DND-41 (cell line): ENCODE measurements around the gene METTL9.

Experiments used
- ATAC-seq: fragments of 200-7000 bp; cut with Tn5 transposase; 3 replicates; pipeline ENCODE4 v1.9.1; 2021; ENCODE audit warnings: low read depth; ENCODE audit not compliant: insufficient read depth
- DNase-seq: peaks from one replicate; pipeline ENCODE4 v3.0.0-alpha.2; 2020
- H2AFZ ChIP-seq: 2 replicates; pipeline ENCODE4 v1.6.0; 2012; ENCODE audit warnings: low read depth, low read length
- H3K27ac ChIP-seq: 2 replicates; pipeline ENCODE4 v1.5.1; 2012; ENCODE audit warnings: low read length, inconsistent platforms
- H3K27me3 ChIP-seq: fragments of 200-600 bp; sonication (generic); 2 replicates; pipeline ENCODE4 v1.6.0; 2012; ENCODE audit warnings: low read length, mild to moderate bottlenecking, inconsistent platforms; ENCODE audit not compliant: insufficient read depth, poor library complexity
- H3K36me3 ChIP-seq: 2 replicates; pipeline ENCODE4 v1.5.1; 2012; ENCODE audit warnings: low read length, inconsistent platforms; ENCODE audit not compliant: insufficient read depth
- H3K4me1 ChIP-seq: 2 replicates; pipeline ENCODE4 v1.5.1; 2012; ENCODE audit warnings: mild to moderate bottlenecking, low read length; ENCODE audit not compliant: insufficient read depth
- H3K4me2 ChIP-seq: 2 replicates; pipeline ENCODE4 v1.6.0; 2012; ENCODE audit warnings: mild to moderate bottlenecking, moderate library complexity, low read length, inconsistent platforms; ENCODE audit not compliant: insufficient read depth
- H3K4me3 ChIP-seq, 2 experiments: fragments of 200-600 bp in 1 of 2; shearing (Covaris generic) in 1 of 2; 2 replicates each; pipeline ENCODE4 v1.5.1; 2012 to 2016; ENCODE audit warnings: inconsistent platforms in 2 of 2, low read length in 2 of 2, mild to moderate bottlenecking in 2 of 2, low read depth in 1 of 2, moderate library complexity in 1 of 2
- H3K79me2 ChIP-seq: 2 replicates; pipeline ENCODE4 v1.6.0; 2012; ENCODE audit warnings: low read length, inconsistent platforms; ENCODE audit not compliant: insufficient read depth
- H3K9ac ChIP-seq: 2 replicates; pipeline ENCODE4 v1.6.0; 2012; ENCODE audit warnings: low read depth, mild to moderate bottlenecking, inconsistent platforms, low read length, moderate library complexity
- H3K9me3 ChIP-seq: 2 replicates; pipeline ENCODE4 v1.5.1; 2012; ENCODE audit warnings: low read length, moderate library complexity, mild to moderate bottlenecking, inconsistent platforms; ENCODE audit not compliant: insufficient read depth, severe bottlenecking
- H4K20me1 ChIP-seq: 2 replicates; pipeline ENCODE4 v1.6.0; 2012; ENCODE audit warnings: low read length; ENCODE audit not compliant: insufficient read depth
- CTCF ChIP-seq: IDR thresholded peaks from 2 replicates; pipeline ENCODE4 v1.5.1; 2012; ENCODE audit warnings: borderline replicate concordance, low read length, moderate library complexity, mild to moderate bottlenecking; ENCODE audit not compliant: poor library complexity, severe bottlenecking; ENCODE audit errors: extremely low read depth
- EZH2 ChIP-seq: IDR thresholded peaks from 3 replicates; pipeline ENCODE4 v1.6.1; 2012; ENCODE audit warnings: borderline replicate concordance, low read depth, mild to moderate bottlenecking, moderate library complexity, low read length, inconsistent platforms; ENCODE audit not compliant: severe bottlenecking

The METTL9 gene

DNA sequence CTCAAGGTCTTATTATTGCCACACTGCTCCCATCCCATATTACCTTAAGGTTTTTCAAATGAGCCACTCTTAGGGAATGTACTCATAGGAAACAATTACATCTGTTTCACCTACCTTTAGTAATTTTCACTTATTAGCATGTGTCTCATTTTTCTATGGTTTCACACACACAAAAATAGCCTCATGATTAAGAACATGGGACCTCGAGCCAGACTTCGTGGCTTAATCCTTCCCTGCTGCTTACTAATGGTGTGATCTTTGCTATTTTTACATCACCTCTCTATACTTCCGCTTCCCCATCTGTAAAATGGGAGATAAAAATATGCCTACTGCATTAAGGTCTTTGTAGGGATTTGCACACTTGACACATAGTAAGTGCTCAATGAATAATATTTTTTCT is 102.9 kb downstream of the METTL9 start:
- Histone ChIP-seq H3K4me1 (no peaks in the 10 kb centered on the region), H3K36me3 (no peaks in the 10 kb centered on the region), H3K79me2 (no peaks in the 10 kb centered on the region), H3K4me3 (no peak overlapping the region), H3K27ac (no peak overlapping the region), H4K20me1 (no peaks in the 10 kb centered on the region), H2AFZ (no peak overlapping the region), H3K27me3 (peaks cover 4% of the 10 kb centered on the region), H3K4me2 (no peak overlapping the region), H3K9ac (no peak overlapping the region), H3K9me3 (no peaks in the 10 kb centered on the region)
- TF ChIP-seq EZH2 (no peak), CTCF (no peak)
- ATAC-seq: no peak
- no peak for DNase-seq

GRCh38 chr16:21703156-21703555 is 103.8 kb downstream of the METTL9 start:
- peaks cover 4% of the 10 kb centered on the region for H3K27me3 ChIP-seq
- no peaks in the 10 kb centered on the region for H3K79me2 ChIP-seq
- H3K4me1 ChIP-seq: peaks cover under 1% of the 10 kb centered on the region
- ATAC-seq (no peak), DNase-seq (no peak)
- H4K20me1 ChIP-seq: no peaks in the 10 kb centered on the region
- no peak overlapping the region for H3K9ac ChIP-seq
- no peaks in the 10 kb centered on the region for H3K36me3 ChIP-seq
- H3K9me3 ChIP-seq: no peaks in the 10 kb centered on the region
- TF ChIP-seq CTCF (no peak), EZH2 (no peak)
- H3K4me2 ChIP-seq: no peak overlapping the region
- H3K27ac ChIP-seq: no peak overlapping the region
- H2AFZ ChIP-seq: no peak overlapping the region
- H3K4me3 ChIP-seq: no peak overlapping the region

DNA sequence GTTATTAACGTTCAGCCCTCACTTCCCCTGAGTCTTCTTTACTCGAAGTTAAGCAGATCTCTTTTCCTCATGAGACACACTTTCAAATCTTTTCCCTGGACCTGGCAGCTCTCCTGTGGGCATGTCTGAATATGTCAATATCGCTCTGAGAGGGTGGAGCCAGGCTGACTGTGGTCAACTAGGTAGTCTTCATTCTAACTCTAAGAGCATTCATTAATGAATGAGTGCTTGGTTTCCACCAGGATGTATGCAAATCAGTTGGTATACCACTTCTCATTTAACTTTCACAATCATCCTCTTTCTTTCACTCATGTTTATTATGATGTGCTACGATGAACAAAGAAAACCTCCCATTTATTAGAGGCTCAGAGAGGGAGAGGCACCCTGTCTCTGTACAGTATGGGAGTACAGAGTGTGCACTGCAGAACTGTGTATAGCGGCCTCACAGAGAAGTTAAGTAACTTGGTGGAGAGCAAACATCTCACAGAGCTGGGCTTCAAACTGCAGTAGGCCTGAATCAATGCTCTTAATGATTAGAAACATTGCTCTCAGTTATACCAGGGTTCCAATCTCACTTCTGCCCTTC is 104.3 kb downstream of the METTL9 start:
- no peak overlapping the region for H3K9ac ChIP-seq
- no peaks in the 10 kb centered on the region for H4K20me1 ChIP-seq
- TF ChIP-seq CTCF (no peak), EZH2 (no peak)
- peaks cover 3% of the 10 kb centered on the region for H3K4me1 ChIP-seq
- no peaks in the 10 kb centered on the region for H3K36me3 ChIP-seq
- ATAC-seq (no peak), DNase-seq (no peak)
- no peak overlapping the region for H2AFZ ChIP-seq
- H3K79me2 ChIP-seq: no peaks in the 10 kb centered on the region
- H3K27ac ChIP-seq: no peak overlapping the region
- H3K27me3 ChIP-seq: peaks cover 4% of the 10 kb centered on the region
- H3K4me3 ChIP-seq: no peak overlapping the region
- H3K9me3 ChIP-seq: no peaks in the 10 kb centered on the region
- no peak overlapping the region for H3K4me2 ChIP-seq
